ENCODE data around the gene RRBP1.
A peak's percentile ranks its signal among the peaks of the same experiment; 100 is the strongest.

The RRBP1 gene

GRCh38 chr20:17684077-17684888 is 2.2 kb upstream of the RRBP1 start:
- no peak overlapping the region for H2AFZ ChIP-seq (ENCODE audit: low read depth, low read length)
- H3K4me1 ChIP-seq (ENCODE audit: insufficient read depth, low read length) = no peaks in the 10 kb centered on the region
- peaks cover 18% of the 10 kb centered on the region for H3K27me3 ChIP-seq (ENCODE audit: insufficient read depth, low read length)
- no peak overlapping the region for H3K4me3 ChIP-seq (ENCODE audit: low read length)
- H3K36me3 ChIP-seq (ENCODE audit: insufficient read depth, low read length) = no peaks in the 10 kb centered on the region
- no peaks in the 10 kb centered on the region for H3K9me3 ChIP-seq (ENCODE audit: low read length)

- Histone ChIP-seq H3K4me1 (ENCODE audit: insufficient read depth, low read length) (no peaks in the 10 kb centered on the region), H3K36me3 (ENCODE audit: insufficient read depth, low read length) (no peaks in the 10 kb centered on the region), H3K27me3 (ENCODE audit: insufficient read depth, low read length) (peaks cover 18% of the 10 kb centered on the region), H3K4me3 (ENCODE audit: low read length) (no peak overlapping the region), H2AFZ (ENCODE audit: low read depth, low read length) (no peak overlapping the region), H3K9me3 (ENCODE audit: low read length) (no peaks in the 10 kb centered on the region)
Measured at GRCh38 chr20:17683218-17684076, 1.4 kb upstream of the RRBP1 start.

- peak overlapping the region; percentile 66 for H3K4me3 ChIP-seq (ENCODE audit: low read length)
- H3K4me1 ChIP-seq (ENCODE audit: insufficient read depth, low read length) = no peaks in the 10 kb centered on the region
- no peaks in the 10 kb centered on the region for H3K9me3 ChIP-seq (ENCODE audit: low read length)
- peak overlapping the region; percentile 27 for H2AFZ ChIP-seq (ENCODE audit: low read depth, low read length)
- no peaks in the 10 kb centered on the region for H3K36me3 ChIP-seq (ENCODE audit: insufficient read depth, low read length)
- peaks cover 18% of the 10 kb centered on the region for H3K27me3 ChIP-seq (ENCODE audit: insufficient read depth, low read length)
Measured at GRCh38 chr20:17682889-17683198, 802 bp upstream of the RRBP1 start.

GRCh38 chr20:17681726-17682102 is 328 bp downstream of the RRBP1 start:
- Histone ChIP-seq H3K9me3 (ENCODE audit: low read length) (no peaks in the 10 kb centered on the region), H3K4me1 (ENCODE audit: insufficient read depth, low read length) (no peaks in the 10 kb centered on the region), H2AFZ (ENCODE audit: low read depth, low read length) (no peak overlapping the region)

GRCh38 chr20:17680836-17681725 is 961 bp downstream of the RRBP1 start:
- H3K4me3 ChIP-seq (ENCODE audit: low read length) = peak overlapping the region; percentile 60
- H2AFZ ChIP-seq (ENCODE audit: low read depth, low read length) = no peak overlapping the region
- H3K27me3 ChIP-seq (ENCODE audit: insufficient read depth, low read length) = peaks cover 15% of the 10 kb centered on the region
- H3K4me1 ChIP-seq (ENCODE audit: insufficient read depth, low read length) = no peaks in the 10 kb centered on the region
- H3K36me3 ChIP-seq (ENCODE audit: insufficient read depth, low read length) = no peaks in the 10 kb centered on the region
- no peaks in the 10 kb centered on the region for H3K9me3 ChIP-seq (ENCODE audit: low read length)

More at GRCh38 chr20:17681726-17682102, 328 bp downstream of the RRBP1 start:
- Histone ChIP-seq H3K27me3 (ENCODE audit: insufficient read depth, low read length) (peaks cover 18% of the 10 kb centered on the region), H3K4me3 (ENCODE audit: low read length) (peak overlapping the region; percentile 60), H3K36me3 (ENCODE audit: insufficient read depth, low read length) (no peaks in the 10 kb centered on the region)

- Histone ChIP-seq H3K4me1 (ENCODE audit: insufficient read depth, low read length) (no peaks in the 10 kb centered on the region), H2AFZ (ENCODE audit: low read depth, low read length) (no peak overlapping the region), H3K36me3 (ENCODE audit: insufficient read depth, low read length) (no peaks in the 10 kb centered on the region), H3K4me3 (ENCODE audit: low read length) (peak overlapping the region; percentile 60), H3K27me3 (ENCODE audit: insufficient read depth, low read length) (peaks cover 13% of the 10 kb centered on the region), H3K9me3 (ENCODE audit: low read length) (no peaks in the 10 kb centered on the region)
Measured at GRCh38 chr20:17679941-17680835, 1.9 kb downstream of the RRBP1 start.

- Histone ChIP-seq H2AFZ (ENCODE audit: low read depth, low read length) (no peak overlapping the region), H3K4me3 (ENCODE audit: low read length) (no peak overlapping the region), H3K4me1 (ENCODE audit: insufficient read depth, low read length) (no peaks in the 10 kb centered on the region), H3K9me3 (ENCODE audit: low read length) (no peaks in the 10 kb centered on the region), H3K36me3 (ENCODE audit: insufficient read depth, low read length) (no peaks in the 10 kb centered on the region), H3K27me3 (ENCODE audit: insufficient read depth, low read length) (peaks cover 5% of the 10 kb centered on the region)
Measured at GRCh38 chr20:17678886-17679285, 3.2 kb downstream of the RRBP1 start.

GRCh38 chr20:17678295-17678694 is 3.7 kb downstream of the RRBP1 start:
- Histone ChIP-seq H3K36me3 (ENCODE audit: insufficient read depth, low read length) (no peaks in the 10 kb centered on the region), H2AFZ (ENCODE audit: low read depth, low read length) (no peak overlapping the region), H3K27me3 (ENCODE audit: insufficient read depth, low read length) (no peaks in the 10 kb centered on the region), H3K4me3 (ENCODE audit: low read length) (no peak overlapping the region), H3K4me1 (ENCODE audit: insufficient read depth, low read length) (no peaks in the 10 kb centered on the region), H3K9me3 (ENCODE audit: low read length) (no peaks in the 10 kb centered on the region)

GRCh38 chr20:17676942-17677341 is 5.1 kb downstream of the RRBP1 start:
- no peaks in the 10 kb centered on the region for H3K4me1 ChIP-seq (ENCODE audit: insufficient read depth, low read length)
- H3K9me3 ChIP-seq (ENCODE audit: low read length) = no peaks in the 10 kb centered on the region
- no peaks in the 10 kb centered on the region for H3K36me3 ChIP-seq (ENCODE audit: insufficient read depth, low read length)

GRCh38 chr20:17676378-17676759 is 5.7 kb downstream of the RRBP1 start:
- no peaks in the 10 kb centered on the region for H3K36me3 ChIP-seq (ENCODE audit: insufficient read depth, low read length)
- no peaks in the 10 kb centered on the region for H3K4me1 ChIP-seq (ENCODE audit: insufficient read depth, low read length)
- no peaks in the 10 kb centered on the region for H3K27me3 ChIP-seq (ENCODE audit: insufficient read depth, low read length)
- no peak overlapping the region for H3K4me3 ChIP-seq (ENCODE audit: low read length)
- no peaks in the 10 kb centered on the region for H3K9me3 ChIP-seq (ENCODE audit: low read length)
- no peak overlapping the region for H2AFZ ChIP-seq (ENCODE audit: low read depth, low read length)

More at GRCh38 chr20:17676942-17677341, 5.1 kb downstream of the RRBP1 start:
- Histone ChIP-seq H2AFZ (ENCODE audit: low read depth, low read length) (no peak overlapping the region), H3K4me3 (ENCODE audit: low read length) (no peak overlapping the region), H3K27me3 (ENCODE audit: insufficient read depth, low read length) (no peaks in the 10 kb centered on the region)

- no peak overlapping the region for H3K4me3 ChIP-seq (ENCODE audit: low read length)
- H2AFZ ChIP-seq (ENCODE audit: low read depth, low read length) = no peak overlapping the region
- no peaks in the 10 kb centered on the region for H3K4me1 ChIP-seq (ENCODE audit: insufficient read depth, low read length)
- no peaks in the 10 kb centered on the region for H3K27me3 ChIP-seq (ENCODE audit: insufficient read depth, low read length)
- no peaks in the 10 kb centered on the region for H3K36me3 ChIP-seq (ENCODE audit: insufficient read depth, low read length)
- no peaks in the 10 kb centered on the region for H3K9me3 ChIP-seq (ENCODE audit: low read length)
Measured at GRCh38 chr20:17675519-17676377, 6.3 kb downstream of the RRBP1 start.

Measured in neuron (in vitro differentiated cells).